ENCODE data around the gene ATP5F1D. TPM values are rescaled to one million over a fixed set of nuclear protein-coding genes. Genes with fewer than 3 reads are reported as not detected.
A peak's percentile ranks its signal among the peaks of the same experiment; 100 is the strongest.

The ATP5F1D gene
- total and polyA plus RNA-seq, 2 donors (not counting 1 experiment from before 2014, with no cell fraction given): 150 to 166 TPM

DNA sequence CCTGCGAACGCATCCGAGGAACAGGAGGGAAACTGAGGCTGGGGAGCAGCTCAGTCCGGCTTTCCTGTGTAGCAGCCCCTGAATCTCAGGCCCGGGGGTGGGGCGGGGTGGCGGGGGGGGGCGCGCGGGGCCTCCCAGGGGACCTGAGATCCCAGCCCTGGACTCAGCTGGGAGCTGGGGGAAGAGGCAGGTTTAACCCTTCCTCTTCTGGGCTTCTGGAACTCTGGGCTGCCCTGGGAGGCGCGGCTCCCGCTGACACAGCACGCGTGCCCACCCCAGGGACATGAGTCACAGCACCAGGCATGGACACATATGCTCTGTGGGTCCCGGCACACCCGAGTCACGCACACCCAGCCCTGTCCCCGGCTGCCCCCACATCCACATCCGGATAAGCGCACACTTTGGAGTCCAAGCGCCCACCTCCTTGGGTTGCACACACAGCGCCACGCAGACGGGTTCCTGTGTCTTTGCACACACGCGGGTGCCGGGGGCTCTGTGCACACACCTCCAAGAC is 24.1 kb downstream of the ATP5F1D start:
- H3K9me3 Mint-ChIP-seq (ENCODE audit: insufficient read depth): no peaks in the 10 kb centered on the region
- H3K4me1 Mint-ChIP-seq: peaks cover 76% of the 10 kb centered on the region
- Histone ChIP-seq H3K4me1 (ENCODE audit: control insufficient read depth in 2 of 2, insufficient read depth in 2 of 2, low read length in 2 of 2) (peaks cover 72 to 84% of the 10 kb centered on the region in 2 donors), H3K27me3 (replicated peaks in 1 of 4; ENCODE audit: control extremely low read depth in 1 of 4, control insufficient read depth in 3 of 4, insufficient read depth in 4 of 4, low read length in 3 of 4) (no peaks in the 10 kb centered on the region), H3K9me3 (ENCODE audit: control extremely low read depth in 1 of 3, control insufficient read depth in 2 of 3, insufficient read depth in 1 of 3, low read length in 2 of 3) (no peaks in the 10 kb centered on the region), H3K79me2 (ENCODE audit: control insufficient read depth, insufficient read depth, low read length) (peaks cover 48% of the 10 kb centered on the region), H3K4me3 (ENCODE audit: control extremely low read depth in 1 of 5, extremely low read depth in 1 of 5, insufficient read depth in 1 of 5, low read depth in 2 of 5, low read length in 4 of 5) (peak overlapping the region in 4 of 5 experiments; percentile 48 to 64 (median 58)), H3K9ac (ENCODE audit: low read length) (peak overlapping the region; percentile 57), H2AFZ (ENCODE audit: insufficient read depth, low read depth, low read length, poor library complexity, severe bottlenecking) (peak overlapping the region; percentile 48), H3K27ac (ENCODE audit: low read length in 2 of 2) (peak overlapping the region; percentile 96 to 99), H3K4me2 (replicated peaks; ENCODE audit: low read depth, low read length, poor library complexity, severe bottlenecking) (peak overlapping the region; percentile 83), H3K36me3 (replicated peaks in 1 of 2; ENCODE audit: control extremely low read depth in 1 of 2, control insufficient read depth in 1 of 2, extremely low read depth in 1 of 2, insufficient read depth in 2 of 2, low read length in 1 of 2) (peaks cover 0 to 8% of the 10 kb centered on the region in 2 experiments), H4K20me1 (ENCODE audit: control insufficient read depth, insufficient read depth, low read length, poor library complexity, severe bottlenecking) (peaks cover 33% of the 10 kb centered on the region)
- no peaks in the 10 kb centered on the region for H3K27me3 Mint-ChIP-seq
- WGBS (ENCODE audit: insufficient coverage): 15% methylated on average over 21 of the region's 28 CpGs
- intact Hi-C loops (cut with micrococcal nuclease): loop anchor here (1.0 to 5.0 kb wide), 3 partner anchors 16 to 163 kb away; partner anchors contain the start of gene GPX4
- ChIA-PET CTCF (interaction anchor here (1.2 to 10.0 kb wide), 10 partner anchors 10 to 227 kb away, joined by 3 to 658 read pairs (median 4); partner anchors contain the start of genes ATP5F1D and FAM174C), POLR2A (interaction anchor here (0.6 to 11.0 kb wide), 7 partner anchors 9 to 356 kb away, joined by 3 to 402 read pairs (median 5); partner anchors contain the start of genes ATP5F1D, MIDN and WDR18)
- H3K4me3 Mint-ChIP-seq: peak overlapping the region; percentile 95
- TF ChIP-seq EZH2 (IDR thresholded peaks at IDR 0.05; ENCODE audit: borderline replicate concordance, insufficient read depth, low read depth, low read length, poor library complexity, severe bottlenecking): no peak
- TF ChIP-seq, protein P1, sequence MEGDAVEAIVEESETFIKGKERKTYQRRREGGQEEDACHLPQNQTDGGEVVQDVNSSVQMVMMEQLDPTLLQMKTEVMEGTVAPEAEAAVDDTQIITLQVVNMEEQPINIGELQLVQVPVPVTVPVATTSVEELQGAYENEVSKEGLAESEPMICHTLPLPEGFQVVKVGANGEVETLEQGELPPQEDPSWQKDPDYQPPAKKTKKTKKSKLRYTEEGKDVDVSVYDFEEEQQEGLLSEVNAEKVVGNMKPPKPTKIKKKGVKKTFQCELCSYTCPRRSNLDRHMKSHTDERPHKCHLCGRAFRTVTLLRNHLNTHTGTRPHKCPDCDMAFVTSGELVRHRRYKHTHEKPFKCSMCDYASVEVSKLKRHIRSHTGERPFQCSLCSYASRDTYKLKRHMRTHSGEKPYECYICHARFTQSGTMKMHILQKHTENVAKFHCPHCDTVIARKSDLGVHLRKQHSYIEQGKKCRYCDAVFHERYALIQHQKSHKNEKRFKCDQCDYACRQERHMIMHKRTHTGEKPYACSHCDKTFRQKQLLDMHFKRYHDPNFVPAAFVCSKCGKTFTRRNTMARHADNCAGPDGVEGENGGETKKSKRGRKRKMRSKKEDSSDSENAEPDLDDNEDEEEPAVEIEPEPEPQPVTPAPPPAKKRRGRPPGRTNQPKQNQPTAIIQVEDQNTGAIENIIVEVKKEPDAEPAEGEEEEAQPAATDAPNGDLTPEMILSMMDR (IDR thresholded peaks at IDR 0.05): no peak
- DNase-seq (no peak), ATAC-seq (ENCODE audit: low read depth) (peak; percentile 0)
- H3K27ac Mint-ChIP-seq: peak overlapping the region; percentile 100
